RKO (cell line): ENCODE results near the gene FAAP100.

Experiments
- DNase-seq: peaks from one replicate; pipeline ENCODE4 v3.0.0-alpha.2; 2016; ENCODE audit warnings: low spot score

The FAAP100 gene

DNA sequence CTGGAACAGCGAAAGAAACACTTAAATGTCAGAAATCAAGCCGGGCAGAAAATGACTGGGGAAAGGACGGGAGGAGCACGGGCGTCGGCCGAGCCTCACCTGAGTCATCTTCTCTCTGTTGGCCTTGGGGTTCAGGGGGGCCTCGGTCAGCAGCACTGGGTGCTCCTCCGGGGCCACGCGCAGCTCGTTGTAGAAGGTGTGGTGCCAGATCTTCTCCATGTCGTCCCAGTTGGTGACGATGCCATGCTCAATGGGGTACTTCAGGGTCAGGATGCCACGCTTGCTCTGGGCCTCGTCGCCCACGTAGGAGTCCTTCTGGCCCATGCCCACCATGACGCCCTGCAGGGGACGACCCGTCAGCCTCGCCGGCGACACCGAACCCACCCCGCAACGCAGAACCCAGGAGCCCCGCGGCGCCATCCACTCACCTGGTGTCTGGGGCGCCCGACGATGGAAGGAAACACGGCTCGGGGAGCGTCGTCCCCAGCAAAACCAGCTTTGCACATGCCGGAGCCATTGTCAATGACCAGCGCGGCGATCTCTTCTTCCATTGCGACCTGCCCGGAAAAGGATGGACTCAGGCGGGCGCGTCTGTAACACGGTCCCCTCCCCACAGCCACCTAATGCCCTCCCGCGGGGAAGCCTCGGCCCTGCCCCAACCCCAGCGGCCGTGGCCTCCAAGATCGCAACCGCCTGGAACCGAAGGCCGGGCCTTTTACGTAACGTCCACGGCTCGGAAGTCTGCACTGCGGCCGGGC is 40.2 kb downstream of the FAAP100 start:
- peak; percentile 48 for DNase-seq

DNA sequence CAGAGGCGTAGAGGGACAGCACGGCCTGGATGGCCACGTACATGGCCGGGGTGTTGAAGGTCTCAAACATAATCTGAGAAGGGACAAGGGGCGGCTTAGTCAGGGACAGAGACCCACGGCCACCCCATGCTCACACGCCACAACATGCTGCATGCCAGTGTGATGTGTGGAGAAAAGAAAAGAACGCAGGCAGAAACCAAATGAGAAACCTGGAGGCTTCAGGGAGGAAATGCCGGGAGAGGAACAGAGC is 40.7 kb downstream of the FAAP100 start:
- DNase-seq: no peak

DNA sequence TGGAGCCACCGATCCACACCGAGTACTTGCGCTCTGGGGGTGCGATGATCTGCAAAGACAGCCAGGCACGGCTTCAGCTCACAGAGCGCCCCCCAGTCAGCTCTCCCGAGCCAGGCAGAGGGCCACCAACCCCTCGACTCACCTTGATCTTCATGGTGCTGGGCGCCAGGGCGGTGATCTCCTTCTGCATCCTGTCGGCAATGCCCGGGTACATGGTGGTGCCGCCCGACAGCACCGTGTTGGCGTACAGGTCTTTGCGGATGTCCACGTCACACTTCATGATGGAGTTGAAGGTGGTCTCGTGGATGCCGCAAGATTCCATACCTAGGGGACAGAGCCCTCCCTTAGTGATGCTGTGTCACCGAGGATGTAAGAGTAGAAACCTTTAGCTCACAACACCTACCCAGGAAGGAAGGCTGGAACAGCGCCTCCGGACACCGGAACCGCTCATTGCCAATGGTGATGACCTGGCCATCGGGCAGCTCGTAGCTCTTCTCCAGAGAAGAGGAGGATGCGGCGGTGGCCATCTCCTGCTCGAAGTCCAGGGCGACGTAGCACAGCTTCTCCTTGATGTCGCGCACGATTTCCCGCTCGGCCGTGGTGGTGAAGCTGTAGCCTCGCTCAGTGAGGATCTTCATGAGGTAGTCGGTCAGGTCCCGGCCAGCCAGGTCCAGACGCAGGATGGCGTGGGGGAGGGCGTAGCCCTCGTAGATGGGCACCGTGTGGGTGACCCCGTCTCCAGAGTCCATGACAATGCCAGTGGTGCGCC is 41.2 kb downstream of the FAAP100 start:
- DNase-seq: no peak

DNA sequence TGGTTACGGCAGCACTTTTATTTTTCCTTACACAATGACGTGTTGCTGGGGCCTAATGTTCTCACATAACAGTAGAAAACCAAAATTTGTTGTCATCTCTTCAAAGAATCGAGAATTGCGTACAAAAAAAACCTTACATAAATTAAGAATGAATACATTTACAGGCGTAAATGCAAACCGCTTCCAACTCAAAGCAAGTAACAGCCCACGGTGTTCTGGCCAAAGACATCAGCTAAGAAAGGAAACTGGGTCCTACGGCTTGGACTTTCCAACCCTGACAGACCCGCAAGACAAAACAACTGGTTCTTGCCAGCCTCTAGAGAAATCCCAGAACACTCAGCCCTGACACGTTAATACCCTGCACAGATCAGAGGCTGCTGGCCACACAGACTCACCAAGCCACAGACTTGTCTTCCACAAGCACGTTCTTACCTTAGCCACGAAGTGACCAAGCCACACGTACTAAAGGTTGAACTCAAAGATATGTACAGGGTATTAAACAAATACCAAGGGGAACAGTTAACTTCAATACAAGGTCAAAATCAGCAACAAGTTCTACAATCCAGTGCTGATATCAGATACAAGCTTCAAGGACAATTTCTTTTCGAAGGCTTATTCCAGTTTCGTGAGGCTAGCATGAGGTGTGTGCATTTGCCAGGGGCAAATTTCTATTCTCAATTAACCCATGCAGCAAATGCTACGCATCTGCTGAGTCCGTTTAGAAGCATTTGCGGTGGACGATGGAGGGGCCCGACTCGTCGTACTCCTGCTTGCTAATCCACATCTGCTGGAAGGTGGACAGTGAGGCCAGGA is 42.0 kb downstream of the FAAP100 start:
- DNase-seq: peak; percentile 48

DNA sequence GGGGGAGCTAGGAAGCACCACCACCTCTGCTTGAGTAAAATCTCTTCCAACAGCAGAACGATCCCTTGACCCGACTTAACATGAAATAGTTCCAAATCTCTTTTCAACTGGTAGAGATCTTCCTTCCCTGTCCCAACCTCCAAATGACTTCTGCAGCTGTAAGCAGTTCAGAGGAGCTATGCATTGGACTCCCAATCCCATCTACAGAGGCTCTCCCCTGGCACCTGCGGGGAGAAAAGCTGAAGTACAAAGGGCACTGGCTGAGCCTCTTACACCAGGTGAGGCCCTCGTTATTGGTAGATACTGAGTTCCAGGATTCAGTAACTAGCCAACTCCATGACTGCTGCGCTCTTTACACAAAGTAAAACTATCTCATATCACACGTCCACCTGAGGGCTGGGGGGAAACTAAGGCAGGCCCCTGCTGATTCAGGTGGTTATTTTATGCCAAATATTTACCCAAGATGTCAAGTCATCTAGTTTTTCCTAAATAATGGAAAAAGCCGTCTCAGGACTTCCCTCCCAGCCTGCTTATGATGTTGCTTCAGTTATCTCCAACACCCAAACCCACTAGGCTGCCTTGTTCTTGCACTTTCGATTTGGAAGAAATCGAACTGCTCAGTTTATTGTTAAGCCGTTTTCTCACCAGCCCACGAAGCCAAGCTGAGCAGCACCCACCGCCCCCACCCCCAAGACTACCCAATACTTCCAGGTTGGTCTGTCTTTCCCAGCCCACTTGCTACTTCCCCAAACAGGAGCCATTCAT is 42.8 kb downstream of the FAAP100 start:
- peak; percentile 41 for DNase-seq

DNA sequence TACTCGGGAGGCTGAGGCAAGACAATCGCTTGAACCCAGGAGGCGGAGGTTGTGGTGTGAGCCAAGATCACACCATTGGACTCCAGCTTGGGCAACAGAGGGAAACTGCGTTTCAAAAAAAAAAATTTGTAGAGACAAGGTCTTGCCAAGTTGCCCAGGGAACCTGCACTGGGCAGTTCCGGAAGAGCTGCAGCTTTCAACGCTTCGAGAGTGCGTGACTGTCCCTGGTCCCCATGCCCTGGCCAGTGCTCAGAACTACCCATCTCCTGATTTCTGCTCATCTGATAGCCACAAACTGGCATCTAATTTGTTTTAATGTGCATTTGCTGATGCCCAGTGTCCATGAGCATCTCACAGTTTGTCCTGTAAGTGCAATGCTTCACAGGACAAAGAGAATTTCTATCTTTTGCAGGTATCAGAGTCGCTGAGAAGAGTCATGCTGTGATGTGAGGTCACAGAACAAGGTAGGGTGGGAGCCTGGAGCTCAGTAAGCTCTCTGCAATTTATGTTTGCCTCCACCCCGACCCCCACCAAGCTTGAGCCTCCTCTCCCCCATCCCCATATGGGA is 43.4 kb downstream of the FAAP100 start:
- DNase-seq: peak; percentile 59

DNA sequence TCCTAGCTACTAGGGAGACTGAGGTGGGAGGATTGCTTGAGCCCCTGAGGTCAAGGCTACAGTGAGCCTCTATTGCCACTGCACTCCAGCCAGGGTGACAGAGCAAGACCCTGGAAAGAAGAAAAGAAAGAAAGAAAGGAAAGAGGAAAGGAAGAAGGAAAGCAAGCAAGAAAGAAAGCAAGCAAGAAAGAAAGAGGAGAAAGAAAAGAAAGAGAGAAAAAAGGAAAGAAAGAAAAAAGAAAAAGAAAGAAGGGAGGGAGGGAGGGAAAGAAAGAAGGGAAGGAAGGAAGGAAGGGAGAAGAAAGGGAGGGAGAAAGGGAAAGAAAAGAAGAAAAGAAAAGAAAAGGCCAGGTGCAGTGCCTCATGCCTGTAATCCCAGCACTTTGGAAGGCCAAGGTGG is 48.5 kb downstream of the FAAP100 start:
- DNase-seq: no peak

DNA sequence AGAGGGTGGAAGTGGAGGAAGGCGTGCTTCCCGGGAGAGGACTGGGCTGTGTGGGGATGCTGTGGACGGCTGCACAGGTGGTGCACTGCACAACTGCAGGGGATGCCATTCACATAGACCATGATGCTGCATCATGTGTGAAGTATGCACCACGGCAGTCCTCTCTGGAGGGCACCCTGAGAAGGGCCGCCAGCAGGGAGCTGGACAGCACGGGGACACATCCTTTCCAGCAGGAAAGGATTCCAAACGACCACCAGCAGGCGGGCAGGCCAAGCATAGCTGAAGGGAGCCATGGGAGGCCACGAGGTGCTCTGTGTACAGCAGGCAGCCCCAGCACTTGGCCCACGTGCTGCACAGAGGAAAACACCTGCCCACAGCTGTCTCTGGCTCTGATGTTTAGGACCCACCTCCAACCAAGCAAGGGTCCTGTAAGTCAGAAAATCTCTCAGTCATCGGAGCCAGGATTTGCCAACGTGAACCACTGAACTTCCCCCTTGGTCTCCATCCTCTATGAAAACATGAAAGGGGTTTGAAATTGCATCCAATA is 49.6 kb downstream of the FAAP100 start:
- DNase-seq: no peak

DNA sequence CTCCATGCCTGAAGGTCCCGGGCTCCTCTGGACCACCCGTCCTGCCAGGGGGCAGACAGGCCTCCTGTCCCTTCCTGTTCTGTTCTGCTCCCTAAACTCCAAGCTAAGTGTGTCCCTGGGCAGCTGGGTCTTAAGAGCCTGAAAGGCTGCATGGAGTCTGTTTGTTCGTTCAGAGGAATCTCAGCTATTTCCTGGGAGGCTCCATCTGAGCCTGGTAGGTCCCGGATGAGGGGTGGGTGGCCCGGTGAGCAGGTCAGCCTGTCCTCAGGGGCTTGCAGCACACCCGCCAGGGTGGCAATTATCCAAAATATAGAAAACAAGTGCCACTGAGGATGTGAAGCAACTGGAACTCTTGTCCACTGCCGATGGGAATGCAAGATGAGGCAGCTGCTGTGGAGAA is 52.1 kb downstream of the FAAP100 start:
- no peak for DNase-seq

DNA sequence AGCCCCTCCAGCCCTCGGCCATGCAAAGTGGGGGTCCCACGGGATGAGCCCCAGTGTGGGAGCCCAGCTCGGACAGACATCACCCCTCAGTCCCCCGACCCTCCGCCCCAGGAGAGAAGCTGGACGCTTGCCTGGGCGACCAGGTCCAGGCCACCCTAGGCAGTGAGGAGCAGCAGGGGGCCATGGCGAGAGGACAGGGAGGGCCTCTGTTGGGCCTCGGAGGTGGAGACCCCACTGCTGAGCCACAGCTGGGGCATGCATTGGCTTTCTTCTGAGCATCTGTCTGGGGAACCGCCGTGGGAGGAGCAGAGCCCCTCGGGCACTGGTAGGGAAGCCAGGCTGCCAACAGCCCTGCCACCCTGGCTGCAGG is 52.6 kb downstream of the FAAP100 start:
- DNase-seq: no peak

DNA sequence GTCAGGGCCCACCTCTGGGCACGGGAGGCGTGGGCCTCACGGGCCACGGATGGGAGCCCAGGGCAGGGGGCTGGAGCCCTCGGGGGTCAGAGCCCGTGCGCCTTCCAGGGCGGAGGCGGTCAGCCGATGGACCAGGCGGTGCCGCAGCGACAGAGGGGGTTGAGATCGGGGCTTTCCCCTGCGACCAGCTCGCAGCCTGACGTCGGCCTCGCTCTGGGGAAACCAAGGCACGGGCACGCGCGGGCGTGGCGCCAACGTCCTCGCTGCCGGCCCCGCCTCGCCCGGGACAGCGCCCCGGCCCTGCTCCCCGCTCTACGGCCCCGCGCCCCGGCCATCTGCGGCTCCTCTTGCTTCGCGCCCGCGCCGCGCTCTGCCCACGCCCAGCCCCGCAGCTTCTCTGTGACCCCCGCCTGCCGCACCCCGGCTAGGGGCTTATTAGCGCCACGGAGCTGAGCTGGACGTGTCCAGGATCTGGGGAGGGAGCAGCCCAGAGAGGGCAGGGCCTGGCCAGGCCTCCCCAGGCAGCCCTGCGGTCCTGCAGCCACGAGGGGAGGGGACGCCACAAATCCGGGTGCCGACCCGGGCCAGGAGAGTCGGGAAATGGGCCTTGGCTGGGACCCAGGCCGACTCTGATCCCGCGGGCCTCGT is 53.1 kb downstream of the FAAP100 start:
- no peak for DNase-seq

DNA sequence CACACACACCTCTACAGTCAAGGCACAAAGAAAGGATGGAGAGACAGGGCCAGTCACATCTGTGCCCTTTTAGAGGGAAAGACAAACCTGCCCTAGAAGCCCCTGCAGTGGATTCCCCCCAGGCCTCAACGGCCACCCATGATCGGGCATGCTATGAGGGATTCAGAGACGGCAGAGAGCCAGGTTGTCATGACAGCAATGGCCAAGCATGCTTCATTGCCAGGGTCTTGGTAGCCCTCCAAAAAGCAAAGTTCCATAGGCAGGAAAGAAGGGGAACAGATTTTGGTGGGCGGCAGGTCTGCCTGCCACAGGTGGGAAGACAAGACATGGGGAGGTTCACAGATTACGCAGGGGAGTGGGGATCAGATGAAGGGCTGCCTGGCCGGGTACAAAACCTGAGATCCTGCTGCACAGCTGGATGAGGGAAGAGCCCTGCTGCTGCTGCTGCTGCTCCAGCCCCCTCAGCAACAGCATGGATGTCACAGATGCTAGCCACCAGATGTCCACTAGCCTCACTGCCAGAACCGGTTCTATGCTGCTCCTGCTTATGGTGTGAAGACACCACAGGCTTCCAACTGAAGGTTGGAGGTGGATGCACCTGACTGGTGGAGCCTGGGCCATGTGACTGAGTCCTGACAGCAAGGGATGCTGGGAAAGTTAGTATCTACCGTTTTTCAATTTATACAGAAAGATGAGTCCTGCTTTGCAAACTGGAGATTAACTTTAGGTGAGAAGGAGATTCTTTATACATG is 57.4 kb downstream of the FAAP100 start:
- no peak for DNase-seq

DNA sequence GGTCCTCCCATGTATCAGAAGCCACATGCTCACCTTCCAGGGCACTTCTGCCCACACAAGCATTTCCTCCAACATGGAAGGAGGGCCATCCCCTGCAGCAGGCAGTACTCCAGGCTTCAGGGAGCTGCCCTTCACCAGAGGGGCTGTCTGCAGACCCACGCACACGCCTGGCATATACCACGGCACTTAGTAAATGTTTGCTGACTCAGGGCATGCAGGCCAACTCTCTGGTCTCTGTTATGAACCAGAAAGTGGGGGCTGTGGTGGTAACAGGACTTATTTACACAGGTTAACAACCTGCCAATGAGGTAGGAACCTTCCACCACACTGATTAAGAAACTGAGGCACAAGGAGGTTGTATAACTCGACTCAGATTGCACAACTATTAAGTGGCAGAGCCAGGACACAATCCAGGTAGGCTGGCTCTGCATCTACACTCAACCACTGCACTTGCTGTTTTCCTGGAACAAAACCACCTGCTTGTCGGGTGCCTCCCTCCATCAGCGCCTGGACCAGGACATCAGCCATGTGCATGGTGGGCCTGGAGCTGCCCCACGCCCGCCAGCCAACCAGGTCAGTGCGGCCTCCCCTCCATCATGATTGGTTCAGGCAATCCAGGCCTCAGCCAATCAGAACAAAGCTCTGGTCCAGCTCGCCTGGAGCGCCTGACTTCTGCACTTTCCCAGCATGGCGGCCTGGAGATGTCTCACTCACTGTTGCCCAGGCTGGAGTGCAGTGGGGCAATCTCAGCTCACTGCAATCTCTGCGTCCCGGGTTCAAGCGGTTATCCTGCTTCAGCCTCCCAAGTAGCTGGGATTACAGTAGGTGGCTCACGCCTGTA is 58.7 kb downstream of the FAAP100 start:
- no peak for DNase-seq

DNA sequence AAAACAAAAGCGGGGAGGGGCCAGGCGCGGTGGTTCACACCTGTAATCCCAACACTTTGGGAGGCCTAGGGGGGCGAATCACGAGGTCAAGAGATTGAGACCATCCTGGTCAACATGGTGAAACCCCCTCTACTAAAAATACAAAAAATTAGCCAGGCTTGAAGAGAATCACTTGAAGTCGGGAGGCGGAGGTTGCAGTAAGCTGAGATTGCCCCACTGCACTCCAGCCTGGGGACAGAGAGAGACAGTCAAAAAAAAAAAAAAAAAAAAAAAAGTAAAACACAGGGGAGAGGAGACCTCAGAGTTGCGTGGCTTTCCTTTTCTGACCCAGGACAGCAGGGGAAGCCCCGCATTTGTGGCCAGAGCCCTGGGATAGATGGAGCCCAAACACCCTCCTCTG is 59.4 kb downstream of the FAAP100 start:
- DNase-seq: no peak

DNA sequence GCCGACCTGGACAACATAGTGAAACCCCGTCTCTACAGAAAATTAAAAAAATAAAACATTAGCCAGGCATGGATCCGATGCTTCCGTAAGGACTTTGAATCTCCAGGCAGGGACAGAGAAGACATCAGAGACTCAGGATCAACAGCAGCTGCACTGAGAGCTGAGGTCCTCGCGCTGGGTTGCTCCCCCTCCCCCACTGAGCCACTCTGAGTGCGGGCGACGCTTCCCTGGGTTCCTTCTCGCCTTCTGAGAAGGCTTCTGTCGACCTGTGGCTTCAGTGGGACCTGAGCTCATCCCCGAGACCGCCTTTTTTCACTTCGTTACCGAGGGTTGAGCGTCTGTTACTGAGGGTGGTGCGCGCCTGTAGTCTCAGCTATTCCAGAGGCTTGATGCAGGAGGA is 60.0 kb downstream of the FAAP100 start:
- DNase-seq: no peak

DNA sequence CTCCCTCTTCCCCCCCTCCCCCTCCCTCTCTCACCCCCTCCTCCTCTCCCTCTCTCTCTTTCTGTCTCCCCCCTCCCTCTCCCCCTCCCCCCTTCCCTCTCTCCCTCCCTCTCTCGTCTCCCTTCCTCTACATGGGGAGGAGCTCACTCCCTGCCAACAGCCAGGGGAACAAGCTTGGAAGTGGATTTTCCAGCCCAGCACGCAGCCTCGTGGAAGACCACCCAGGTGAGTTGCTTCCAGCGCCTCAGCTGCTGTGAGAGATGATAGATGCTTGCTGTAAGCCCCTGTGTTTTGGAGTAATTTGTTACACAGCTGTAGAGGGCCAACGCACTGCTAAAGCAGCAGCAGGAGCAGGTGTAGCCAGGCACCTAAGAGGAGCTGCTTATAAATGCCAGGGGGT is 60.4 kb downstream of the FAAP100 start:
- no peak for DNase-seq

DNA sequence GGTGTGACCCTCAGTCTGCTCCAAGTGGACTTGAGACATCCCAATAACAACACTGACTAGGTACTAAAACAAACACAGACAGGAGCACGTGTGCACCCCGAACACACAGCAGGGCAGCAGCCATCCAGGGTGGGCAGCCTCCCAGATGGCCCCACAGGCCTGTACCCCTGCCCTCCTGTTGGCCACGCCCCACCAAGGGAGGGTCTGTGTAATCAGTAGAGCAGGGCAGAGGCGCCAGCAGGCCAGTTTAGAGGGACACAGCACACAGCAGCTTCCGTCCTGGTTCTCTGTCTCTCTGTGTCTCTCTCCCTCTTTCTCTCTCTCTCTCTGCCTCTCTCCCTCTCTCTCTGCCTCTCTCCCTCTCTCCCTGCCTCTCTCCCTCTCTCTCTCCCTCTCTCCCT is 61.0 kb downstream of the FAAP100 start:
- no peak for DNase-seq

DNA sequence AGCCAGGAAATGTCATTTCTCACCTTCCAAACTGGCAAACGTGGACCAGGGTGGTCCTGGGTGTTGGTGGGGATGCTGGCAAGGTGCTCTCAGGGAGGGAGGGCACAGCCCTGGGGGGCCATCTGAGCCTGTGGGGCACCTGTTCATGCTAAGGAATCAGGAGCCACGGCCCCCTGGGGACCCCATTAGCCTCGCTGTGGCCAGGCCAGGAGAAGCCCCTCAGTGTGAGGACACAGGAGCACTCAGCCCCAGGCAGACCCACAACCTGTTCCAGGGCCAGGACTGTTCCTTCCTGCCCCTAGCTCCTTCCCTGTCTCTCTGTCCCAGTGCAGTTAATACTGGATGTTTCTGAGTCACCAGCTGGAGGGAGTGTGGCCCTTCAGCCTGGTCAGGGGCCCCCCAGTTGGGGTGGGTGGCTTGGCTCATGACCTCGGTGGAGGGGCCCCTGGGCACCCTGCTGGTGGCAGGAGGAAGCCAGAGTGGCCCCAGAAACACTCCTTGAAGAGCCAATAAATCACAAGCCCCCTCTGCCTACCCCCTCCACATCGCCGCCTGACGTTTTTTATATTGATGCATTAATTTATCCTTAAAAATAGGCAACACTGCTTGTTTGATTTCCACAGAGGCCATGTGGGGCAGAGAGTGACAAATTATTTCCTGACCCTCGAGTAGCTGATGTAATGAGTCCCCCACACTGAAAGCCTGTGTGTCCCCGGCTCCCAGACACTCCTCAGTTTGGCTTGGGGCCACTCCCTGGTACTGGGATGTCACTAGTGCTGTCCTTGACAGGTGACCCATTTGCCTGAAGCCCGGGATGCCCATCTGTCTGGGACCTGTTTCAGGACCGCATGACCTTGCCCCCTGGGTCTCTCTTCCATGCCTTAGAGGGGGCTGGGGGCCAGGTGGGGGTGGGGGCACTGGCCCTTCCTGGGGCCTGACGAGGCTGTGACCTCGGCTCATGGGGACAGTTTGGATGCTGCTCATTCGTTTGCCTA is 61.9 kb downstream of the FAAP100 start:
- DNase-seq: no peak
